Lower lobe of right lung (tissue), 2 donors: ENCODE measurements around the gene CDKN3. TPM values are rescaled to one million over a fixed set of nuclear protein-coding genes. Genes with fewer than 3 reads are reported as not detected.
"Not testable (repeated sequence)": the region's sequence is repeated elsewhere in the genome, so short reads cannot be mapped to it uniquely, and the experiment has no call there.

ENCODE experiments used
- ATAC-seq, 2 donors: fragments of 200-7000 bp; cut with Tn5 transposase; one replicate each; pipeline ENCODE4 v1.9.1; 2020 to 2022; ENCODE audit warnings: mild to moderate bottlenecking in 2 of 2, moderate library complexity in 2 of 2
- DNase-seq: peaks from one replicate; pipeline ENCODE4 v3.0.0-alpha.2; 2020
- H3K27ac ChIP-seq: fragments of 200-600 bp; one replicate; pipeline ENCODE4 v1.8.0; 2022
- H3K27me3 ChIP-seq: fragments of 200-600 bp; one replicate; pipeline ENCODE4 v1.8.0; 2022; ENCODE audit warnings: low read depth
- H3K36me3 ChIP-seq: fragments of 200-600 bp; one replicate; pipeline ENCODE4 v1.8.0; 2022; ENCODE audit warnings: mild to moderate bottlenecking
- H3K4me1 ChIP-seq: fragments of 200-600 bp; one replicate; pipeline ENCODE4 v1.8.0; 2022
- H3K4me3 ChIP-seq: fragments of 200-600 bp; one replicate; pipeline ENCODE4 v1.8.0; 2022; ENCODE audit warnings: mild to moderate bottlenecking
- H3K9me3 ChIP-seq: fragments of 200-600 bp; one replicate; pipeline ENCODE4 v1.8.0; 2022
- intact Hi-C: fragments of 100-400 bp; cut with DNase I; formaldehyde crosslinking; loops from one replicate; pipeline ENCODE4 v1.11.0; 2022
- total RNA-seq: library from RNA; stranded (reverse); fragmentation: NEBNext Ultra II Directional; extraction: Animal tissue kit (Norgen Biotek cat#: 25700); gene quantifications from one replicate; pipeline ENCODE4 v1.2.1, GENCODE V29; 2021
- TF ChIP-seq, protein P1 (sequence below): fragments of 200-600 bp; IDR thresholded peaks from one replicate; pipeline ENCODE4 v1.8.0; 2022; ENCODE audit warnings: antibody characterized with exemption, mild to moderate bottlenecking
- donor health status: DM: no; HTN: yes; CAD: no; lungs with severe emphysema.

CDKN3 gene
- total RNA-seq, 1 donor from 2014 or later, result 1.9 TPM

DNA sequence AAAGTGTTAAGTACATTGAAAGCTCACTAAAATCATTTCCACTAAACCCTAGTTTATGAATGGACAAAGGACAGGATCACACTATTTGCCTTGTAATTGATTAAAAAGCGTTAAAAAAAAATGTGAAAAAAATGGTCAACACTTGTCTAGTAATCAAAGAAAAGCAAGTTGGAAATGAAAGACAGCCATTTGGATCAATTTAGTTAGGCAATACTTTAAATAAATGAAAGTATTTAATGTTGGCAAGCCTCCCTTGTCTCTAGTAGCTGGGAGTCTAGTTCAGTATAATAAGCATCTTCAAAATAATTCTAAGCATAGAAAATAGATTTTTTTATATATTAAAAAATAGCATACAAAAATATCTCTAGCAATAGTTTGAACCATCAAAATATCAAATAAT lies 58.6 kb downstream of the CDKN3 start:
- no peak for DNase-seq
- Histone ChIP-seq H3K9me3 (no peaks in the 10 kb centered on the region), H3K27me3 (no peaks in the 10 kb centered on the region), H3K27ac (no peak overlapping the region), H3K4me1 (no peaks in the 10 kb centered on the region), H3K4me3 (no peak overlapping the region), H3K36me3 (no peaks in the 10 kb centered on the region)
- ATAC-seq, result no peak
- intact Hi-C loops, result no loop called here
- TF ChIP-seq, protein P1, sequence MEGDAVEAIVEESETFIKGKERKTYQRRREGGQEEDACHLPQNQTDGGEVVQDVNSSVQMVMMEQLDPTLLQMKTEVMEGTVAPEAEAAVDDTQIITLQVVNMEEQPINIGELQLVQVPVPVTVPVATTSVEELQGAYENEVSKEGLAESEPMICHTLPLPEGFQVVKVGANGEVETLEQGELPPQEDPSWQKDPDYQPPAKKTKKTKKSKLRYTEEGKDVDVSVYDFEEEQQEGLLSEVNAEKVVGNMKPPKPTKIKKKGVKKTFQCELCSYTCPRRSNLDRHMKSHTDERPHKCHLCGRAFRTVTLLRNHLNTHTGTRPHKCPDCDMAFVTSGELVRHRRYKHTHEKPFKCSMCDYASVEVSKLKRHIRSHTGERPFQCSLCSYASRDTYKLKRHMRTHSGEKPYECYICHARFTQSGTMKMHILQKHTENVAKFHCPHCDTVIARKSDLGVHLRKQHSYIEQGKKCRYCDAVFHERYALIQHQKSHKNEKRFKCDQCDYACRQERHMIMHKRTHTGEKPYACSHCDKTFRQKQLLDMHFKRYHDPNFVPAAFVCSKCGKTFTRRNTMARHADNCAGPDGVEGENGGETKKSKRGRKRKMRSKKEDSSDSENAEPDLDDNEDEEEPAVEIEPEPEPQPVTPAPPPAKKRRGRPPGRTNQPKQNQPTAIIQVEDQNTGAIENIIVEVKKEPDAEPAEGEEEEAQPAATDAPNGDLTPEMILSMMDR, result no peak

DNA sequence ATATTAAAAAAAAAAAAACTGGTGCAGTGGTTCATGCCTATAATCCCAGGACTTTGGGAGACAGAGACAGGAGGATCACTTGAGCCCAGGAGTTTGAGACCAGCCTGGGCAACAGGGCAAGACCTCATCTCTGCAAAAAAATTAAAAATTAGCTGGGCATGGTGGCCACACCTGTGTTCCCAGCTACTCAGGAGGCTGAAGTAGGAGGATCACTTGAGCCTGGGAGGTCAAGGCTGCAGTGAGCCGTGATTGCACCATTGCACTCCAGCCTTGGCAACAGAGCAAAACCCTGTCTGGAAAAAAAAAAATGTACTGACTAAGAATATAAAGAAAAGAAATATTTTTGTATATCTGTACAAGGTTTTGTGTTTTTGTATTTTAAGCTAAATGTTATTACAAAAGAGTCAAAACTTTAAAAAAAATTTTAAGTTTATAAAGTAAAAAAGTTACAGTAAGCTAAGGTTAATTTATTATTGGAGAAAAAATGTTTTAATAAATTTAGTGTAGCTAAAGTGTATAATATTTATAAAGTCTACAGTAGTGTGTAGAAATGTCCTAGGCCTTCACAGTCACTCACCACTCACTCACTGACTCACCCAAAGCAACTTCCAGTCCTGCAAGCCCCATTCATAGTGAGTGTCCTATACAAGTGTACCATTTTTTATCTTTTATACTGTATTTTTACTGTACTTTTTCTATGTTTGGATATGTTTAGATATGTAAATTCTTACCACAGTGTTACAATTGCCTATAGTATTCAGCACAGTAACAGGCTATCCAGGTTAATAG lies 60.2 kb downstream of the CDKN3 start:
- H3K4me3 ChIP-seq, H3K4me1 ChIP-seq, H3K27ac ChIP-seq, intact Hi-C loops, H3K27me3 ChIP-seq, H3K9me3 ChIP-seq, ATAC-seq, H3K36me3 ChIP-seq, DNase-seq: not testable (repeated sequence)

DNA sequence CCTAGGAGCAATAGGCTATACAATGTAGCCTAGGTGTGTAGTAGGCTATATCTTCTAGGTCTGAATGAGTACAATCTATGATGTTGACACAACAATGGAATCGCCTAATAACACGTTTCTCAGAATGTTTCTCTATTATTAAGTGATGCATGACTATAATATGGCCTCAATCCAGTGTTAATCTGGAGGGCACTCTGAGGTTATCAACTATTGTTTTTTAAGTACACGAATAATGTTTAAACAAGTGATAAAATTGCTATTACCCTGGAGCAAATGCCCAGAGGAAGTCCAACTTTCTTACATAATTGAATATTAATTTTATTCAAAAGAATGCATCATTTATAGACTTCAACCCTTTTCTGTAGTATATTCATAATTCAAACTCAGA lies 60.8 kb downstream of the CDKN3 start:
- TF ChIP-seq, protein P1, result no peak
- intact Hi-C loops, result no loop called here
- Histone ChIP-seq H3K36me3 (no peaks in the 10 kb centered on the region), H3K27ac (no peak overlapping the region), H3K9me3 (no peaks in the 10 kb centered on the region), H3K4me3 (no peak overlapping the region), H3K27me3 (no peaks in the 10 kb centered on the region), H3K4me1 (no peaks in the 10 kb centered on the region)
- ATAC-seq, result no peak
- no peak for DNase-seq

DNA sequence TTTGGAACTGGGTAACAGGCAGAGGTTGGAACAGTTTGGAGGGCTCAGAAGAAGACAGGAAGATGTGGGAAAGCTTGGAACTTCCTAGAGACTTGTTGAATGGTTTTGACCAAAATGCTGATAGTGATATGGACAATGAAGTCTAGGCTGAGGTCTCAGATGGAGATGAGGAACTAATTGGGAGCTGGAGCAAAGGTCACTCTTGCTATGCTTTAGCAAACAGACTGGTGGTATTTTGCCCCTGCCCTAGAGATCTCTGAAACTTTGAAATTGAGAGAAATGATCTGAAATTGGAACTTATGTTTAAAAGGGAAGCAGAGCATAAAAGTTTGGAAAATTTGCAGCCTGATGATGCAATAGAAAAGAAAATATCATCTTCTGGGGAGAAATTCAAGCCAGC lies 61.7 kb downstream of the CDKN3 start:
- intact Hi-C loops, DNase-seq, ATAC-seq, H3K4me1 ChIP-seq, H3K4me3 ChIP-seq, H3K9me3 ChIP-seq, H3K36me3 ChIP-seq, H3K27ac ChIP-seq, H3K27me3 ChIP-seq: not testable (repeated sequence)

DNA sequence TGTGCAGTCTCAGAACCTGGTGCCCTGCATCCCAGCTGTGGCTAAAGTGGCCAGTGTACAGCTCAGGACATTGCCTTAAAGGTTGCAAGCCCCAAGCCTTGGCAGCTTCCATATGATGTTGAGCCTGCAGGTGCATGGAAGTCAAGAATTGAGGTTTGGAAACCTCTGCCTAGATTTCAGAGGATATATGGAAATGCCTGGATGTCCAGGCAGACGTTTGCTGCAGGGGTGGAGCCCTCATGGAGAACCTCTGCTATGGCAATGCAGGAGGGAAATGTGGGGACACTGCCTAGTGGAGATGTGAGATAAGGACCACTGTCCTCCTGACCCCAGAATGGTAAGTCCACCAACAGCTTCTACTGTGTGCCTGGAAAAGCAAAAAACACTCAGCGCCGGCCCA lies 62.3 kb downstream of the CDKN3 start:
- H3K4me3 ChIP-seq, result no peak overlapping the region
- DNase-seq, result no peak
- H3K9me3 ChIP-seq, result no peaks in the 10 kb centered on the region
- no peaks in the 10 kb centered on the region for H3K27me3 ChIP-seq
- no peak for ATAC-seq
- no peak overlapping the region for H3K27ac ChIP-seq
- no peaks in the 10 kb centered on the region for H3K4me1 ChIP-seq
- no peaks in the 10 kb centered on the region for H3K36me3 ChIP-seq
- intact Hi-C loops, result no loop called here
- TF ChIP-seq, protein P1, result no peak

DNA sequence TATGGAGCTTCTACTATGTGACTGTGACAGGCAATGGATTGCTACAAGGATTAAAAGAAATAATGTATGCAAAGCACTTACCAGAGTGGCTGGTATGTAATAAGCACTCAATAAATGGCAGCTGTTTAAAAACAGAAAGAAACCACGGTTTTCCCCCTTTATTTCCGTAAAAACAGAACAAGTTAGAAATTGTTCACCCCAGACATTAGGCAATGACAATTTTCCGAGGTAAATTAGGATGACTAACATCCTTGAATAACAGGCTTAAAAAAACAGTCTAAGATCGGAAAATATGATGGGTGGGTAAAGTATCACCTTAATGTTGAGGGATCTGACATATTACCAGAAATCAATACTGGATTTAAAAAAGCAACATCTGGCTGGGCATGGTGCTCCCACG lies 65.2 kb downstream of the CDKN3 start:
- Histone ChIP-seq H3K36me3 (no peaks in the 10 kb centered on the region), H3K27me3 (no peaks in the 10 kb centered on the region), H3K4me3 (no peak overlapping the region), H3K4me1 (no peaks in the 10 kb centered on the region), H3K27ac (no peak overlapping the region), H3K9me3 (no peaks in the 10 kb centered on the region)
- TF ChIP-seq, protein P1, result no peak
- DNase-seq, result no peak
- intact Hi-C loops, result no loop called here
- ATAC-seq, result no peak
